WTC11 (cell line): Measurements from ENCODE around the gene QRFP. TPM values are rescaled to one million over a fixed set of nuclear protein-coding genes. Genes with fewer than 3 reads are reported as not detected.

ENCODE experiments used
- ATAC-seq: fragments of 200-7000 bp; cut with Tn5 transposase; 2 replicates; pipeline ENCODE4 v1.10.0; 2021; ENCODE audit warnings: mild to moderate bottlenecking, moderate library complexity
- CTCF ChIA-PET: fragments of 300-600 bp; sonication (Branson Sonifier 250); formaldehyde crosslinking; loops from one replicate; lab custom pipeline; 2021; ENCODE audit warnings: antibody characterized with exemption; lab: Charles Lee
- POLR2A ChIA-PET: fragments of 350-600 bp; sonication (Branson Sonifier 250); formaldehyde crosslinking; loops from one replicate; lab custom pipeline; 2021; ENCODE audit warnings: antibody characterized with exemption; lab: Charles Lee
- DNase-seq: peaks from one replicate; pipeline ENCODE4 v3.0.0; 2021; ENCODE audit warnings: low spot score
- H3K27ac Mint-ChIP-seq: 2 replicates; pipeline ENCODE4 v1.8.0; 2021; ENCODE audit warnings: mixed read lengths
- H3K27me3 Mint-ChIP-seq: 2 replicates; pipeline ENCODE4 v1.8.0; 2021; ENCODE audit warnings: low read depth, mild to moderate bottlenecking, moderate library complexity, mixed read lengths
- H3K36me3 Mint-ChIP-seq: 2 replicates; pipeline ENCODE4 v1.8.0; 2021; ENCODE audit warnings: mixed read lengths
- H3K4me1 Mint-ChIP-seq: 2 replicates; pipeline ENCODE4 v1.8.0; 2022; ENCODE audit warnings: mixed read lengths
- H3K4me3 Mint-ChIP-seq: 2 replicates; pipeline ENCODE4 v1.8.0; 2021; ENCODE audit warnings: mild to moderate bottlenecking, moderate library complexity, mixed read lengths
- H3K9me3 Mint-ChIP-seq: 2 replicates; pipeline ENCODE4 v1.8.0; 2021; ENCODE audit warnings: mixed read lengths
- ATF6 ChIP-seq: sonication (generic); formaldehyde crosslinking; IDR thresholded peaks from 2 replicates; pipeline ENCODE4 v1.8.1; 2023; ENCODE audit warnings: mild to moderate bottlenecking, missing genetic modification reagents
- CDX4 ChIP-seq: fragments of 250-450 bp; sonication (Bioruptor Pico); IDR thresholded peaks from 2 replicates; pipeline ENCODE4 v1.9.0; 2021; ENCODE audit warnings: moderate library complexity, mild to moderate bottlenecking, inconsistent platforms, borderline replicate concordance
- ELF4 ChIP-seq: sonication (generic); formaldehyde crosslinking; IDR thresholded peaks from 2 replicates; pipeline ENCODE4 v1.8.1; 2022; ENCODE audit warnings: low read depth, mild to moderate bottlenecking, moderate library complexity, missing genetic modification reagents
- ERG ChIP-seq: fragments of 250-450 bp; sonication (Bioruptor Pico); IDR thresholded peaks from 2 replicates; pipeline ENCODE4 v1.8.0; 2021; ENCODE audit warnings: mild to moderate bottlenecking
- FOXP1 ChIP-seq: sonication (generic); formaldehyde crosslinking; IDR thresholded peaks from 2 replicates; pipeline ENCODE4 v1.8.0; 2022; ENCODE audit warnings: missing genetic modification reagents, mild to moderate bottlenecking, moderate library complexity, borderline replicate concordance
- GABPB1 ChIP-seq: sonication (generic); formaldehyde crosslinking; IDR thresholded peaks from 2 replicates; pipeline ENCODE4 v1.8.1; 2023; ENCODE audit warnings: mild to moderate bottlenecking, missing genetic modification reagents
- GRHL2 ChIP-seq: fragments of 250-450 bp; sonication (Bioruptor Pico); IDR thresholded peaks from 2 replicates; pipeline ENCODE4 v1.8.0; 2022; ENCODE audit warnings: mild to moderate bottlenecking, moderate library complexity; ENCODE audit not compliant: insufficient replicate concordance, severe bottlenecking
- JUN ChIP-seq: sonication (generic); formaldehyde crosslinking; IDR thresholded peaks from 2 replicates; pipeline ENCODE4 v1.8.0; 2023; ENCODE audit warnings: mild to moderate bottlenecking, missing genetic modification reagents
- MYBL2 ChIP-seq: sonication (generic); formaldehyde crosslinking; IDR thresholded peaks from 2 replicates; pipeline ENCODE4 v1.8.1; 2023; ENCODE audit warnings: mild to moderate bottlenecking, moderate library complexity, missing genetic modification reagents
- NFYB ChIP-seq: sonication (generic); formaldehyde crosslinking; conservative IDR thresholded peaks from 2 replicates; pipeline ENCODE4 v1.8.0; 2022; ENCODE audit warnings: low read depth, missing genetic modification reagents
- PRDM15 ChIP-seq: sonication (generic); formaldehyde crosslinking; IDR thresholded peaks from 2 replicates; pipeline ENCODE4 v1.8.0; 2022; ENCODE audit warnings: missing genetic modification reagents
- SMAD3 ChIP-seq: sonication (generic); formaldehyde crosslinking; IDR thresholded peaks from 2 replicates; pipeline ENCODE4 v1.8.0; 2022; ENCODE audit warnings: missing genetic modification reagents, mild to moderate bottlenecking, borderline replicate concordance
- SOX15 ChIP-seq: fragments of 250-450 bp; sonication (Bioruptor Pico); IDR thresholded peaks from 2 replicates; pipeline ENCODE4 v1.9.0; 2021; ENCODE audit warnings: mild to moderate bottlenecking
- SP1 ChIP-seq: sonication (generic); formaldehyde crosslinking; conservative IDR thresholded peaks from 2 replicates; pipeline ENCODE4 v1.8.1; 2022; ENCODE audit warnings: missing genetic modification reagents
- TEAD1 ChIP-seq: sonication (generic); formaldehyde crosslinking; IDR thresholded peaks from 2 replicates; pipeline ENCODE4 v1.8.0; 2022; ENCODE audit warnings: mild to moderate bottlenecking, missing genetic modification reagents
- TEAD4 ChIP-seq: sonication (generic); formaldehyde crosslinking; IDR thresholded peaks from 2 replicates; pipeline ENCODE4 v1.8.0; 2022; ENCODE audit warnings: mild to moderate bottlenecking, missing genetic modification reagents
- ZBTB43 ChIP-seq: sonication (generic); formaldehyde crosslinking; IDR thresholded peaks from 2 replicates; pipeline ENCODE4 v1.8.1; 2023; ENCODE audit warnings: mild to moderate bottlenecking, missing genetic modification reagents
- ZNF281 ChIP-seq: sonication (generic); formaldehyde crosslinking; IDR thresholded peaks from 2 replicates; pipeline ENCODE4 v1.8.0; 2023; ENCODE audit warnings: mild to moderate bottlenecking, missing genetic modification reagents
- ZNF512 ChIP-seq: sonication (generic); formaldehyde crosslinking; IDR thresholded peaks from 2 replicates; pipeline ENCODE4 v1.8.1; 2022; ENCODE audit warnings: missing genetic modification reagents, borderline replicate concordance
- total RNA-seq: library from RNA; stranded (reverse); gene quantifications from 3 replicates; pipeline ENCODE4 v1.2.3, GENCODE V29; 2021

The QRFP gene
- total RNA-seq, 1 experiment from 2014 or later = not detected

- CTCF ChIA-PET = interaction anchor here (1.2 to 2.5 kb wide), 5 partner anchors 31 to 98 kb away, joined by 4 to 14 read pairs (median 5); no protein-coding TSS in a partner anchor
- H3K9me3 Mint-ChIP-seq = no peaks in the 10 kb centered on the region
- H3K27ac Mint-ChIP-seq = peak overlapping the region; percentile 45; the same call in 1 of the 2 replicates
- H3K4me3 Mint-ChIP-seq = no peak overlapping the region
- POLR2A ChIA-PET = no interaction called here
- no peaks in the 10 kb centered on the region for H3K4me1 Mint-ChIP-seq
- no peak for ATAC-seq
- no peak for TF ChIP-seq TEAD1 (CRISPR knock-in tag)
- no peak for TF ChIP-seq GRHL2 (CRISPR knock-in tag)
- no peak for TF ChIP-seq JUN (CRISPR knock-in tag)
- no peak for TF ChIP-seq FOXP1 (CRISPR knock-in tag)
- no peak for TF ChIP-seq SMAD3
- H3K27me3 Mint-ChIP-seq = no peaks in the 10 kb centered on the region
- no peak for DNase-seq
- H3K36me3 Mint-ChIP-seq = no peaks in the 10 kb centered on the region
These were observed 4.3 kb upstream of the QRFP start for GRCh38 chr9:130900701-130901497.

GRCh38 chr9:130899051-130899748 lies 2.6 kb upstream of the QRFP start:
- Mint-ChIP-seq H3K36me3 (no peaks in the 10 kb centered on the region), H3K4me3 (no peak overlapping the region), H3K27me3 (no peaks in the 10 kb centered on the region), H3K4me1 (no peaks in the 10 kb centered on the region), H3K27ac (no peak overlapping the region), H3K9me3 (no peaks in the 10 kb centered on the region)
- DNase-seq (no peak), ATAC-seq (no peak)
- CTCF ChIA-PET = interaction anchor here (0.6 to 2.5 kb wide), 5 partner anchors 31 to 100 kb away, joined by 3 to 14 read pairs (median 5); no protein-coding TSS in a partner anchor
- POLR2A ChIA-PET = no interaction called here
- TF ChIP-seq SP1 (CRISPR knock-in tag) (no peak), ATF6 (CRISPR knock-in tag) (no peak), NFYB (CRISPR knock-in tag) (no peak), ELF4 (CRISPR knock-in tag) (no peak), ZBTB43 (CRISPR knock-in tag) (no peak), ZNF281 (CRISPR knock-in tag) (no peak), MYBL2 (no peak), TEAD4 (CRISPR knock-in tag) (no peak), ZNF512 (no peak), PRDM15 (CRISPR knock-in tag) (no peak), GABPB1 (CRISPR knock-in tag) (no peak), SOX15 (CRISPR knock-in tag) (no peak), CDX4 (no peak), ERG (CRISPR knock-in tag) (no peak)
